K562 (cell line): ENCODE results near the gene FRRS1L. TPM values are rescaled to one million over a fixed set of nuclear protein-coding genes. Genes with fewer than 3 reads are reported as not detected.

Source experiments
- ATF6 ChIP-seq: sonication (generic); formaldehyde crosslinking; IDR thresholded peaks from 2 replicates; pipeline ENCODE4 v1.4.0; 2020; ENCODE audit warnings: mild to moderate bottlenecking, missing genetic modification reagents
- BRCA1 ChIP-seq, 2 experiments: fragments of 450-650 bp in 1 of 2; sonication (generic) in 1 of 2; formaldehyde crosslinking in 1 of 2; IDR thresholded peaks; 2 replicates each; pipeline versions ENCODE4 v1.5.0 to v1.6.1; 2017 to 2020; ENCODE audit warnings: mild to moderate bottlenecking in 1 of 2, missing genetic modification reagents in 1 of 2
- FOSL1 ChIP-seq: fragments of 200-800 bp; sonication (Bioruptor generic); conservative IDR thresholded peaks from 2 replicates; pipeline ENCODE4 v1.6.1; 2016; ENCODE audit warnings: missing genetic modification characterization, missing compliant biosample characterization
- GTF2A2 ChIP-seq: IDR thresholded peaks from 2 replicates; pipeline ENCODE4 v1.6.1; 2016; ENCODE audit warnings: mild to moderate bottlenecking, missing genetic modification characterization, missing compliant biosample characterization
- HDAC2 ChIP-seq: fragments of 450-650 bp; IDR thresholded peaks from 2 replicates; pipeline ENCODE4 v1.6.1; 2016; ENCODE audit warnings: mild to moderate bottlenecking
- NFE2 ChIP-seq: IDR thresholded peaks from 2 replicates; pipeline ENCODE4 v1.6.1; 2014; ENCODE audit warnings: antibody characterized with exemption, low read depth
- POU5F1 ChIP-seq: fragments of 150-350 bp; IDR thresholded peaks from 2 replicates; pipeline ENCODE4 v1.6.1; 2014; ENCODE audit warnings: borderline replicate concordance, low read length, low read depth, mild to moderate bottlenecking; ENCODE audit not compliant: partially characterized antibody
- SREBF2 ChIP-seq: sonication (generic); formaldehyde crosslinking; IDR thresholded peaks from 2 replicates; pipeline ENCODE4 v1.4.0; 2020; ENCODE audit warnings: mild to moderate bottlenecking, missing genetic modification reagents
- ZNF165 ChIP-seq: fragments of 250-450 bp; sonication (Bioruptor Pico); IDR thresholded peaks from 2 replicates; pipeline ENCODE4 v1.4.0; 2020; ENCODE audit warnings: borderline replicate concordance
- polyA plus RNA-seq, 8 experiments: library from polyadenylated mRNA; depleted of rRNA in 4 of 8; stranded (reverse) in 5 of 8; unstranded in 3 of 8; fragments of >200 nt; fragmentation: Nextera tagmentation in 2 of 8; fragmentation: Illumina TruSeq in 1 of 8; extraction: Ambion mirVana in 2 of 8; extraction: Trizol in 1 of 8; gene quantifications; 2 replicates each; pipeline versions ENCODE4 v1.2.1 to v1.2.3, GENCODE V29; 2011 to 2014; ENCODE audit warnings: inconsistent platforms in 1 of 8, missing spikeins in 1 of 8
- total RNA-seq, 7 experiments: library from RNA; depleted of rRNA in 6 of 7; stranded (reverse); fragments of >200 nt in 6 of 7; fragmentation: Illumina TruSeq in 2 of 7; extraction: Trizol in 2 of 7; gene quantifications; 2 replicates each; pipeline versions ENCODE4 v1.2.1 to v1.2.3, GENCODE V29; 2011 to 2021; ENCODE audit warnings: low replicate concordance in 1 of 7
- TF ChIP-seq, protein P1 (sequence below): sonication (generic); formaldehyde crosslinking; IDR thresholded peaks from 2 replicates; pipeline ENCODE4 v1.8.0; 2023; ENCODE audit warnings: mild to moderate bottlenecking, missing genetic modification reagents

FRRS1L gene
- total and polyA plus RNA-seq, 9 of the 15 experiments (the other 6 are each of a cell fraction or from before 2014, with no cell fraction given), result under 0.01 to 0.04 (median 0.03) TPM; not detected in 5

DNA sequence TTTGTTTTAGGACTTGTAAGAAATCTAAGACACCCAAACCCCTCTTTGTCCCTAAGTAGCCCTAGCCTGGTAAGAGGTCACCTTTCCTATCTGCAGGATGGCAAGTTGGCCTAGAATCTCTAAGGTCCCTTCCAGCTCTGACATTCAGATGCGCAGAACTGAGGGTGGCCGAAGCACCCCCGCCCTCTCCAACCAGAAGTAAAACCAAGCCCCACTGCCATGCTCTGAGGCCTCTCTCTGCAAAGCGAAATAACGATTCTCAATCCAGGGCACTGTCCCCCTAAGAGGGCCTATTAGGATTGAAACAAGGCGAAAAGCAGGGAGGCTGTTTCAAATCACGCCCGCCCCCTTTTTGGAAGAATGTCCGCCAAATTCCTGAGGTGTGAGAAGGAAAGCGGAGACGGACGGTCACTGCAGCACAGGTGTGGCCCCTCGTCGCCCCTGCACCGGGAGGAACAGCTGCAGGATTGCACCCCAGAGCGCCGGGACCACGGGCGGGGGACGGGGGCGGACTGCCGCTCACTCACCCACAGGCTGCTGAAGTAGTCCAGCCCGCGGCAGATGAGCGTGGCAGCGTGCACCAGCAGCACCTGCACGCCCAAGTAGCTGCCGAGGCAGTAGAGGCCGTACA, 48.1 kb downstream of the FRRS1L start (continued):
- TF ChIP-seq, protein P1, sequence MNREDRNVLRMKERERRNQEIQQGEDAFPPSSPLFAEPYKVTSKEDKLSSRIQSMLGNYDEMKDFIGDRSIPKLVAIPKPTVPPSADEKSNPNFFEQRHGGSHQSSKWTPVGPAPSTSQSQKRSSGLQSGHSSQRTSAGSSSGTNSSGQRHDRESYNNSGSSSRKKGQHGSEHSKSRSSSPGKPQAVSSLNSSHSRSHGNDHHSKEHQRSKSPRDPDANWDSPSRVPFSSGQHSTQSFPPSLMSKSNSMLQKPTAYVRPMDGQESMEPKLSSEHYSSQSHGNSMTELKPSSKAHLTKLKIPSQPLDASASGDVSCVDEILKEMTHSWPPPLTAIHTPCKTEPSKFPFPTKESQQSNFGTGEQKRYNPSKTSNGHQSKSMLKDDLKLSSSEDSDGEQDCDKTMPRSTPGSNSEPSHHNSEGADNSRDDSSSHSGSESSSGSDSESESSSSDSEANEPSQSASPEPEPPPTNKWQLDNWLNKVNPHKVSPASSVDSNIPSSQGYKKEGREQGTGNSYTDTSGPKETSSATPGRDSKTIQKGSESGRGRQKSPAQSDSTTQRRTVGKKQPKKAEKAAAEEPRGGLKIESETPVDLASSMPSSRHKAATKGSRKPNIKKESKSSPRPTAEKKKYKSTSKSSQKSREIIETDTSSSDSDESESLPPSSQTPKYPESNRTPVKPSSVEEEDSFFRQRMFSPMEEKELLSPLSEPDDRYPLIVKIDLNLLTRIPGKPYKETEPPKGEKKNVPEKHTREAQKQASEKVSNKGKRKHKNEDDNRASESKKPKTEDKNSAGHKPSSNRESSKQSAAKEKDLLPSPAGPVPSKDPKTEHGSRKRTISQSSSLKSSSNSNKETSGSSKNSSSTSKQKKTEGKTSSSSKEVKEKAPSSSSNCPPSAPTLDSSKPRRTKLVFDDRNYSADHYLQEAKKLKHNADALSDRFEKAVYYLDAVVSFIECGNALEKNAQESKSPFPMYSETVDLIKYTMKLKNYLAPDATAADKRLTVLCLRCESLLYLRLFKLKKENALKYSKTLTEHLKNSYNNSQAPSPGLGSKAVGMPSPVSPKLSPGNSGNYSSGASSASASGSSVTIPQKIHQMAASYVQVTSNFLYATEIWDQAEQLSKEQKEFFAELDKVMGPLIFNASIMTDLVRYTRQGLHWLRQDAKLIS (CRISPR knock-in tag), result peak; percentile 69; the same call in 1 of the 2 replicates
- no peak for TF ChIP-seq HDAC2
- TF ChIP-seq BRCA1 (IDR thresholded peaks at IDR 0.05), result no peak
- no peak for TF ChIP-seq BRCA1 (CRISPR knock-in tag; IDR thresholded peaks at IDR 0.05)
- TF ChIP-seq POU5F1, result no peak
- TF ChIP-seq SREBF2 (CRISPR knock-in tag), result no peak
- no peak for TF ChIP-seq ZNF165 (CRISPR knock-in tag)
- TF ChIP-seq ATF6 (CRISPR knock-in tag), result no peak
- TF ChIP-seq NFE2, result no peak
- TF ChIP-seq FOSL1 (tag), result no peak
- no peak for TF ChIP-seq GTF2A2 (tag)
